ENCODE results near the gene CA10. TPM values are rescaled to one million over a fixed set of nuclear protein-coding genes. Genes with fewer than 3 reads are reported as not detected.
A peak's percentile ranks its signal among the peaks of the same experiment; 100 is the strongest.

Gene CA10
- total RNA-seq, 1 experiment from 2014 or later: not detected

GRCh38 chr17:51876986-51877385 is 281.5 kb downstream of the CA10 start:
- Histone ChIP-seq H3K4me1 (no peaks in the 10 kb centered on the region), H3K36me3 (ENCODE audit: control insufficient read depth, insufficient read depth, low read length) (no peaks in the 10 kb centered on the region), H3K27me3 (replicated peaks; ENCODE audit: control insufficient read depth, insufficient read depth, low read length) (no peaks in the 10 kb centered on the region), H3K4me3 (ENCODE audit: low read depth, low read length) (no peak overlapping the region), H3K9me3 (no peaks in the 10 kb centered on the region)
- Mint-ChIP-seq H3K27me3 (ENCODE audit: insufficient read depth, unreplicated experiment) (peaks cover 3% of the 10 kb centered on the region), H3K36me3 (ENCODE audit: insufficient read depth, unreplicated experiment) (no peaks in the 10 kb centered on the region), H3K27ac (ENCODE audit: unreplicated experiment) (no peak overlapping the region), H3K4me3 (ENCODE audit: unreplicated experiment) (no peak overlapping the region), H3K9me3 (ENCODE audit: unreplicated experiment) (no peaks in the 10 kb centered on the region), H3K4me1 (ENCODE audit: low read depth, unreplicated experiment) (no peaks in the 10 kb centered on the region)
- POLR2A ChIA-PET: no interaction called here
- intact Hi-C loops (cut with micrococcal nuclease; ENCODE audit: unreplicated experiment): no loop called here
- no TSS peak for BruUV-seq (replicated peaks)
- DNase-seq: no peak
- no peak for TF ChIP-seq CTCF (IDR thresholded peaks at IDR 0.05; ENCODE audit: insufficient read depth in 1 of 2, low read depth in 1 of 2, low read length in 1 of 2, severe bottlenecking in 1 of 2, unreplicated experiment in 1 of 2)
- CTCF ChIA-PET: no interaction called here

- no TSS peak for BruUV-seq (replicated peaks)
- CTCF ChIA-PET: no interaction called here
Measured at GRCh38 chr17:51873302-51873701, 285.2 kb downstream of the CA10 start.

GRCh38 chr17:51869387-51869786 is 289.1 kb downstream of the CA10 start:
- POLR2A ChIA-PET: no interaction called here

More at GRCh38 chr17:51873302-51873701, 285.2 kb downstream of the CA10 start:
- Mint-ChIP-seq H3K4me3 (ENCODE audit: unreplicated experiment) (no peak overlapping the region), H3K27me3 (ENCODE audit: insufficient read depth, unreplicated experiment) (peaks cover 6% of the 10 kb centered on the region), H3K9me3 (ENCODE audit: unreplicated experiment) (no peaks in the 10 kb centered on the region), H3K4me1 (ENCODE audit: low read depth, unreplicated experiment) (no peaks in the 10 kb centered on the region), H3K36me3 (ENCODE audit: insufficient read depth, unreplicated experiment) (no peaks in the 10 kb centered on the region), H3K27ac (ENCODE audit: unreplicated experiment) (no peak overlapping the region)
- no peaks in the 10 kb centered on the region for H3K36me3 ChIP-seq (ENCODE audit: control insufficient read depth, insufficient read depth, low read length)
- no peaks in the 10 kb centered on the region for H3K27me3 ChIP-seq (replicated peaks; ENCODE audit: control insufficient read depth, insufficient read depth, low read length)
- DNase-seq: no peak
- POLR2A ChIA-PET: no interaction called here
- no peaks in the 10 kb centered on the region for H3K9me3 ChIP-seq
- no peak overlapping the region for H3K4me3 ChIP-seq (ENCODE audit: low read depth, low read length)
- no peak for TF ChIP-seq CTCF (IDR thresholded peaks at IDR 0.05; ENCODE audit: insufficient read depth in 1 of 2, low read depth in 1 of 2, low read length in 1 of 2, severe bottlenecking in 1 of 2, unreplicated experiment in 1 of 2)
- H3K4me1 ChIP-seq: no peaks in the 10 kb centered on the region
- intact Hi-C loops (cut with micrococcal nuclease; ENCODE audit: unreplicated experiment): no loop called here

More at GRCh38 chr17:51869387-51869786, 289.1 kb downstream of the CA10 start:
- H3K27me3 ChIP-seq (replicated peaks; ENCODE audit: control insufficient read depth, insufficient read depth, low read length): no peaks in the 10 kb centered on the region
- H3K36me3 ChIP-seq (ENCODE audit: control insufficient read depth, insufficient read depth, low read length): no peaks in the 10 kb centered on the region
- Mint-ChIP-seq H3K4me1 (ENCODE audit: low read depth, unreplicated experiment) (no peaks in the 10 kb centered on the region), H3K27ac (ENCODE audit: unreplicated experiment) (no peak overlapping the region), H3K9me3 (ENCODE audit: unreplicated experiment) (no peaks in the 10 kb centered on the region), H3K27me3 (ENCODE audit: insufficient read depth, unreplicated experiment) (peaks cover 7% of the 10 kb centered on the region), H3K36me3 (ENCODE audit: insufficient read depth, unreplicated experiment) (no peaks in the 10 kb centered on the region), H3K4me3 (ENCODE audit: unreplicated experiment) (no peak overlapping the region)
- DNase-seq: peak in 1 of 2 experiments; percentile 44
- H3K9me3 ChIP-seq: no peaks in the 10 kb centered on the region
- H3K4me1 ChIP-seq: no peaks in the 10 kb centered on the region
- no peak for TF ChIP-seq CTCF (IDR thresholded peaks at IDR 0.05; ENCODE audit: insufficient read depth in 1 of 2, low read depth in 1 of 2, low read length in 1 of 2, severe bottlenecking in 1 of 2, unreplicated experiment in 1 of 2)
- intact Hi-C loops (cut with micrococcal nuclease; ENCODE audit: unreplicated experiment): no loop called here
- CTCF ChIA-PET: no interaction called here
- H3K4me3 ChIP-seq (ENCODE audit: low read depth, low read length): no peak overlapping the region
- BruUV-seq (replicated peaks): no TSS peak

Data from Caco-2 (cell line).